ENCODE measurements around the gene ACER2. TPM values are rescaled to one million over a fixed set of nuclear protein-coding genes. Genes with fewer than 3 reads are reported as not detected.

The ACER2 gene
- total RNA-seq: 6.3 and 6.6 TPM in 2 replicates
- polyA plus RNA-seq: 1.1 and 1.3 TPM in 2 replicates

DNA sequence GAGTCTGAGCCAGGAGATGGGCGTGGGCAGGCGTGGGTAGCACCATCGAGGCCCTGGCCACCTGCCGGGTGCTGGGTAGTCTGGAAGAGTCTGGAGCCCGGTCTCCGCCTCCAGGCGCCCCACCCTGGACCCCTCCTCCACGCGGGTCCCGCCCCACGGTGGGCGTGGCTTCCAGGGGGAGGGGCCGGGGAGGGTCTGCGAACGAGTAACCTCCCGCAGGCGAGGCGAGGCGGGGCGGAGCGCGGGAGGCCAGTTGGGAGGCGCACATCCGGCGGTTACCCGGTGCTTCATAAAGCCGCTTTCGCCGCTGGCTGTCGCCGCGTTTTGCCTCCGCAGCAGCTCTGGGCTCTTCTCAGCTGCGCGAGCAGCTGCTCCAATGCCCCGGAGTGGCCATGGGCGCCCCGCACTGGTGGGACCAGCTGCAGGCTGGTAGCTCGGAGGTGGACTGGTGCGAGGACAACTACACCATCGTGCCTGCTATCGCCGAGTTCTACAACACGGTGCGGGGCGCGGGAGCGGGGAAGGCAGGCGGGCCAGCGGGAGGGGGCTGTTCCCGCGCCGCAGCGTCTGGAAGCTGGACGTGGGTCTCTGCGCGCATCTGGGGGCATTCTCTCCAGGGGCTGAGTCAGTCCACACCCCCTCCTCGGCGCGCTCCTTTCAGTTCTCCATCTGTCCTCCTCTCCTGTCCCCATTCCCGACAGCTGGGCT lies at the start of gene ACER2:
Gene ACER2, plus strand, starts transcription at position 317 of the 708 bp plus-strand sequence. Its CDS starts 76 bp downstream, at position 393.
- WGBS (ENCODE audit: low lambda C conversion rate, missing lambda C conversion rate): 0% methylated on average over 28 of the region's 61 CpGs
- H3K36me3 ChIP-seq (replicated peaks; ENCODE audit: insufficient read depth, low read depth): no peaks in the 10 kb centered on the region
- peaks cover 6% of the 10 kb centered on the region for H3K4me1 ChIP-seq (ENCODE audit: insufficient read depth)
- H2AFZ ChIP-seq: peak within 1 kb of the TSS; percentile 97
- no peaks in the 10 kb centered on the region for H3K9me3 ChIP-seq (ENCODE audit: low read depth)
- H3K27ac ChIP-seq: peak within 1 kb of the TSS; percentile 65
- peak within 1 kb of the TSS; percentile 97 for H3K4me2 ChIP-seq
- DNase-seq (ENCODE audit: low spot score): peak; percentile 95
- peaks cover 10% of the 10 kb centered on the region for H3K79me2 ChIP-seq
- peak within 1 kb of the TSS; percentile 51 for H3K4me3 ChIP-seq
- H4K20me1 ChIP-seq (ENCODE audit: insufficient read depth, poor library complexity, severe bottlenecking): no peaks in the 10 kb centered on the region
- TF ChIP-seq EZH2 (IDR thresholded peaks at IDR 0.05; ENCODE audit: borderline replicate concordance) (no peak), EZH2phosphoT487 (IDR thresholded peaks at IDR 0.05; ENCODE audit: low read depth, severe bottlenecking, unreplicated experiment) (no peak)
- TF ChIP-seq, protein P1, sequence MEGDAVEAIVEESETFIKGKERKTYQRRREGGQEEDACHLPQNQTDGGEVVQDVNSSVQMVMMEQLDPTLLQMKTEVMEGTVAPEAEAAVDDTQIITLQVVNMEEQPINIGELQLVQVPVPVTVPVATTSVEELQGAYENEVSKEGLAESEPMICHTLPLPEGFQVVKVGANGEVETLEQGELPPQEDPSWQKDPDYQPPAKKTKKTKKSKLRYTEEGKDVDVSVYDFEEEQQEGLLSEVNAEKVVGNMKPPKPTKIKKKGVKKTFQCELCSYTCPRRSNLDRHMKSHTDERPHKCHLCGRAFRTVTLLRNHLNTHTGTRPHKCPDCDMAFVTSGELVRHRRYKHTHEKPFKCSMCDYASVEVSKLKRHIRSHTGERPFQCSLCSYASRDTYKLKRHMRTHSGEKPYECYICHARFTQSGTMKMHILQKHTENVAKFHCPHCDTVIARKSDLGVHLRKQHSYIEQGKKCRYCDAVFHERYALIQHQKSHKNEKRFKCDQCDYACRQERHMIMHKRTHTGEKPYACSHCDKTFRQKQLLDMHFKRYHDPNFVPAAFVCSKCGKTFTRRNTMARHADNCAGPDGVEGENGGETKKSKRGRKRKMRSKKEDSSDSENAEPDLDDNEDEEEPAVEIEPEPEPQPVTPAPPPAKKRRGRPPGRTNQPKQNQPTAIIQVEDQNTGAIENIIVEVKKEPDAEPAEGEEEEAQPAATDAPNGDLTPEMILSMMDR (IDR thresholded peaks at IDR 0.05; ENCODE audit: poor library complexity): peak; percentile 28
- no peaks in the 10 kb centered on the region for H3K9me2 ChIP-seq (replicated peaks; ENCODE audit: insufficient read depth)
- H3K27me3 ChIP-seq: no peaks in the 10 kb centered on the region

DNA sequence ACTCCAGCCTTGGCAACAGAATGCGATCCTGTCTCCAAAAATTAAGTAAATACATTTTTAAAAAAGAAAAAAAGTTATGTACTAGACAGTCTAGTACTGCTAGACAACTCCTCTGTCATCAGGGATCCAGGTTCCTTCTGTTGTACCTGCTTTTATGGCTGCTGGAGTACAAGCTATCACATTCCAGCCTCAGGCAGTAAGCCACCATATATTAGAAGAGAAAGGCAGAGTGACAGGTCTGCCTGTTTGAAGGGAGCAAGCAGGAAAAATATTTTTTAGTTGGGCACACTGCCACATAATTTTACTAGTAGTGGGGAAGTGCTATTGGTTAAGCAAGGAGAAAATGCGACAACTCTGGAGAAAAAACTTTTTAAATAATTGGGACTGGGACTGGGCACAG lies 39.7 kb upstream of the ACER2 start:
- WGBS (ENCODE audit: low lambda C conversion rate, missing lambda C conversion rate): 94% methylated on average over 2 of the region's 2 CpGs
- Histone ChIP-seq H3K9me2 (replicated peaks; ENCODE audit: insufficient read depth) (no peaks in the 10 kb centered on the region), H3K36me3 (replicated peaks; ENCODE audit: insufficient read depth, low read depth) (no peaks in the 10 kb centered on the region)

DNA sequence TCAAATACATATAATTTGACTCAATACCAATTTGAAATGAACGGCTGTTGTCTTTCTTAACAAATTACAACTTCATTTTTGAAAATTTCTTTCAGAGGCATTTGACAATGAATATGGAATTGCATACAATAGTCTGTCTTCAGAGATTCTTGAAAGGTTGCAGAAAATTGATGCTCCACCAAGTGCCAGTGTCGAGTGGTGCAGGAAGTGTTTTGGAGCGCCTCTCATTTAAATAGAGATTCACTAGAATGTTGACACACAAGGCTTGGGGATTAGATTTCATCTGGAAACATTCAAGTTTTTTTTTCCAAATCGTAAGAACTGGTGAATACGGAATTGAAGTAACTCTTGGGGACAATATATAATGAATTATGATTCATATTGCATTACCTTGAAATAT lies 36.9 kb upstream of the ACER2 start:
- TF ChIP-seq, protein P1 (IDR thresholded peaks at IDR 0.05; ENCODE audit: poor library complexity): no peak
- TF ChIP-seq EZH2phosphoT487 (IDR thresholded peaks at IDR 0.05; ENCODE audit: low read depth, severe bottlenecking, unreplicated experiment): no peak
- TF ChIP-seq EZH2 (IDR thresholded peaks at IDR 0.05; ENCODE audit: borderline replicate concordance): no peak
- DNase-seq (ENCODE audit: low spot score): peak; percentile 16
- Histone ChIP-seq H4K20me1 (ENCODE audit: insufficient read depth, poor library complexity, severe bottlenecking) (peaks cover 8% of the 10 kb centered on the region), H3K9me3 (ENCODE audit: low read depth) (no peaks in the 10 kb centered on the region), H3K27ac (no peak overlapping the region), H3K4me2 (no peak overlapping the region), H3K9me2 (replicated peaks; ENCODE audit: insufficient read depth) (no peaks in the 10 kb centered on the region), H2AFZ (no peak overlapping the region), H3K4me1 (ENCODE audit: insufficient read depth) (no peaks in the 10 kb centered on the region), H3K79me2 (no peaks in the 10 kb centered on the region), H3K4me3 (no peak overlapping the region), H3K27me3 (no peaks in the 10 kb centered on the region), H3K36me3 (replicated peaks; ENCODE audit: insufficient read depth, low read depth) (no peaks in the 10 kb centered on the region)
- 68% methylated on average over 5 of the region's 5 CpGs for WGBS (ENCODE audit: low lambda C conversion rate, missing lambda C conversion rate)

More for the DNA sequence above, 39.7 kb upstream of the ACER2 start:
- no peaks in the 10 kb centered on the region for H4K20me1 ChIP-seq (ENCODE audit: insufficient read depth, poor library complexity, severe bottlenecking)
- no peaks in the 10 kb centered on the region for H3K4me1 ChIP-seq (ENCODE audit: insufficient read depth)
- no peak overlapping the region for H3K4me3 ChIP-seq
- no peaks in the 10 kb centered on the region for H3K79me2 ChIP-seq
- H2AFZ ChIP-seq: no peak overlapping the region
- H3K27ac ChIP-seq: no peak overlapping the region
- H3K4me2 ChIP-seq: no peak overlapping the region
- H3K9me3 ChIP-seq (ENCODE audit: low read depth): no peaks in the 10 kb centered on the region
- no peaks in the 10 kb centered on the region for H3K27me3 ChIP-seq
- TF ChIP-seq EZH2phosphoT487 (IDR thresholded peaks at IDR 0.05; ENCODE audit: low read depth, severe bottlenecking, unreplicated experiment): no peak
- TF ChIP-seq, protein P1 (IDR thresholded peaks at IDR 0.05; ENCODE audit: poor library complexity): no peak
- TF ChIP-seq EZH2 (IDR thresholded peaks at IDR 0.05; ENCODE audit: borderline replicate concordance): no peak
- DNase-seq (ENCODE audit: low spot score): no peak

Measured in hepatocyte (in vitro differentiated cells).